Ecto neural progenitor cell (in vitro differentiated cells): ENCODE measurements around the gene MX1.
A peak's percentile ranks its signal among the peaks of the same experiment; 100 is the strongest.

Experiments
- DNase-seq: peaks from one replicate; pipeline ENCODE4 v3.0.0-alpha.2; 2018; ENCODE audit warnings: low spot score

MX1 gene, protein sequence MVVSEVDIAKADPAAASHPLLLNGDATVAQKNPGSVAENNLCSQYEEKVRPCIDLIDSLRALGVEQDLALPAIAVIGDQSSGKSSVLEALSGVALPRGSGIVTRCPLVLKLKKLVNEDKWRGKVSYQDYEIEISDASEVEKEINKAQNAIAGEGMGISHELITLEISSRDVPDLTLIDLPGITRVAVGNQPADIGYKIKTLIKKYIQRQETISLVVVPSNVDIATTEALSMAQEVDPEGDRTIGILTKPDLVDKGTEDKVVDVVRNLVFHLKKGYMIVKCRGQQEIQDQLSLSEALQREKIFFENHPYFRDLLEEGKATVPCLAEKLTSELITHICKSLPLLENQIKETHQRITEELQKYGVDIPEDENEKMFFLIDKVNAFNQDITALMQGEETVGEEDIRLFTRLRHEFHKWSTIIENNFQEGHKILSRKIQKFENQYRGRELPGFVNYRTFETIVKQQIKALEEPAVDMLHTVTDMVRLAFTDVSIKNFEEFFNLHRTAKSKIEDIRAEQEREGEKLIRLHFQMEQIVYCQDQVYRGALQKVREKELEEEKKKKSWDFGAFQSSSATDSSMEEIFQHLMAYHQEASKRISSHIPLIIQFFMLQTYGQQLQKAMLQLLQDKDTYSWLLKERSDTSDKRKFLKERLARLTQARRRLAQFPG

DNA sequence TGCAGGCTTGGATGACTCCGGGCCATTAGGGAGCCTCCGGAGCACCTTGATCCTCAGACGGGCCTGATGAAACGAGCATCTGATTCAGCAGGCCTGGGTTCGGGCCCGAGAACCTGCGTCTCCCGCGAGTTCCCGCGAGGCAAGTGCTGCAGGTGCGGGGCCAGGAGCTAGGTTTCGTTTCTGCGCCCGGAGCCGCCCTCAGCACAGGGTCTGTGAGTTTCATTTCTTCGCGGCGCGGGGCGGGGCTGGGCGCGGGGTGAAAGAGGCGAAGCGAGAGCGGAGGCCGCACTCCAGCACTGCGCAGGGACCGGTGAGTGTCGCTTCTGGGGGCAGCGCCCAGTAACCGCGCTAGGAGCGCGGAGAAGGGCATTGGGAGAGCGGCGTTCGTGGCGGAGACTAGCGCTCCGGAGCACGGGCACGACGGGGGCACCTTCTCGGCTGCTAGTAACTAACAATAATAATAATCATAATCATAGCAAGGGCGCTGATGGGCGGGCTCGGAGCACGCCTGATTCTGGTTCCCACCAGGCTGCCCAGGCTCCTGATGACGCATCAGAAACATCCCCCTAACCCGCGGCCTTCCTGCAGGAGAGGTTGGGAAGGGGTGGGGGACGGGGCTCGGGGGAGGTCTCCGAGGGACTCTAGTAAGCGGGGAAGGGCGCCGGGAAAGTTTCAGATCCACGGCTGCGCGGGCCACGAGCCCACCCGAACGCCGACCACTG lies at the start of gene MX1:
Gene MX1 (plus strand): TSS at position 286 of the 722 bp plus-strand sequence. CDS start 5,832 bp downstream, outside the sequence.
- peak; percentile 51 for DNase-seq

DNA sequence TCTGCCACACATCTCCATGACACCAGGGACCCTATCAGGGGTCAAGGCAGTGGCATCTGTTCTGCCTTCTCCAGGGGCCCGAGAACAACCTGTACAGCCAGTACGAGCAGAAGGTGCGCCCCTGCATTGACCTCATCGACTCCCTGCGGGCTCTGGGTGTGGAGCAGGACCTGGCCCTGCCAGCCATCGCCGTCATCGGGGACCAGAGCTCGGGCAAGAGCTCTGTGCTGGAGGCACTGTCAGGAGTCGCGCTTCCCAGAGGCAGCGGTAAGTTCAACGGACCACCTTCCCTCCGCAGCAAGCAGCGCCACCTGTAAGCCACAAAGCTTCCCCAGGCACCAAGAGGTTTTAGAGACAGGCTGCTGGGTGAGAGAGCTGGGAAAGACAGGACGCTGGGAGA lies 48.3 kb upstream of the MX1 start:
- no peak for DNase-seq

DNA sequence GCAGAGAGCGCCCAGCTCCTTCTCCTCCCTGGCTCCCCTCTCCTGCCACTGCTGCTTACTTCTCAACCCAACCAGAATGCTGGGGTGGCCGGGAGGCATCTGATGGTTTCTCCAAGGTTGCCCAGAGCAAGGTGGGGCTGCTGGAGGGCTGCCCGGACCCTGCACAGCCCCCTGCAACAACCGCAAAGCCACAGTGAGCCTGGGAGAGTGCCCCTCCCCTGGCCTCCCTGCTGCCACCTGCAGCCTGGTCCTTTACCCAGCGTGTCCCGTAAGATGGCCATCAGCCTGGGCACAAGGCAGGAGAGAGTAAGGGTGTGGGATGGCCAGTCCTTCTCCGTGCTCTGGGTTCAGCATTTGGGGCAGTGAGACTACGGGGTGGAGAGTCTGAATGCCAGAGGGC lies 47.2 kb upstream of the MX1 start:
- DNase-seq, result no peak

DNA sequence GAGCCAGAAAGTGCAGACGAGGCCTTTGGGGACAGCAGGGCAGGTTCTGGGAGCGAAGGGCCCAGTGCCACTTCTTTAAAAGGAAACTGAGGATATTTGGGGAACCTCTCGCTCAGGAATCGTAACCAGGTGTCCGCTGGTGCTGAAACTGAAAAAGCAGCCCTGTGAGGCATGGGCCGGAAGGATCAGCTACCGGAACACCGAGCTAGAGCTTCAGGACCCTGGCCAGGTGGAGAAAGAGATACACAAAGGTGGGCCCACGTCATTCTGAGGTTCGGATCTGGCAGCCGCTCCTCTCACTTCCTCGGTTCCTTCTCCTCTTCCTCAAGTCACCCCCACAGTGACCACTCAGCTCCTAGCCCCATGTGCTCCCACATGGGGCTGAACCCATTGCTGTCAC lies 46.1 kb upstream of the MX1 start:
- DNase-seq, result no peak

DNA sequence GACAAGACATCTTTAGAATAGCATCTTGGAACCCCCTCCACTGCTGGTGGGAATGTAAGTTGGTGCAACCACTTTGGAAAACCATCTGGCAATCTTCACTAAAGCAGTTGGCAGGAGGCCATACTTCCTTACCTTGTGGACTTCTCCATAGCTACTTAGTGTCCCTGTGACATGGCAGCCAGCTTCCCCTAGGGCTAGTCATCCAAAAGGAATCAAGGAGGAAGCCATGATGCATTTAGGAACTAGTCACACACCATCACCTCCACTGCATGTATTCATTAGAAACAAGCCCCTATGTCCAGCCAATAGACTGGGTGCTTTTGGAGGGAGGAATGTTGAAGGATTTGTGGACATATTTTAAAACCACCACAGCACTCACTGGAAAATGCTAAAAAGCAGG lies 44.3 kb upstream of the MX1 start:
- DNase-seq, result no peak

DNA sequence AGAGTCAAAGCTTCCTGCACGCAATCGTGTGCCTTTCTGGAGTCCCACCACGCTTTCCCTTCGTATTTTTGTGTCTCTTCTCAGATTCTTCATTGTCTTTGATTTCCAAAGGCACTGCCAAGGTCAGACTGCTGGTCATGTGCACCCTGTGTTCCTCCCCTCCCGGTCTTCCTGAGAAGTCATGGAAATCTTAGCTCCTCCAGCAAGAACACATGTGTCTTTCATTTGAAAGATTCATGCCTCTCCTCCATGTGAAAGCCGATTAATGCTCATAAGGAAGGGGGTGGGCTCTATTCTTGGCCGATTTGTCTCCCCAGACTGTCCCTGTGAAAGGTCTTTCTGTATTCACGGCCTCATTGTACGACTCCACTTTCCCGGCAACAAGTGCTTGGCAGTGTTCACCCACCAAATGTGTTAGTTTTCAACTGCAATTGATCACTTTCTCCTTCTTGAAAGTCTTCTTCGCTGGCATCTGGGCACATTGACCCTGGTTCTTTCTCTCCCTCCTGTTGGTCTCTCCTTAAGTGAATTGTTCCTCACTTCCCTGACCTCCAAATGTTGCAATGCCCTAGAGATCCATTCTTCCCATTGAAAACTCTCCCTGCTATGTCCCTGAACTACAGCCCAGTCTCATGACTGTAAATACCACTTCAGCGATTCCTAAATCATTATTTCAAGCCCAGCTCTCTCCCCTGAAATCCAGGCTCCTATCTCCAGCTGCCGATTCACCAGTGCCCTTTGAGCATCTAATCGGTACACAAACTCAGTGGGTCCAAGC lies 38.8 kb upstream of the MX1 start:
- DNase-seq, result no peak

DNA sequence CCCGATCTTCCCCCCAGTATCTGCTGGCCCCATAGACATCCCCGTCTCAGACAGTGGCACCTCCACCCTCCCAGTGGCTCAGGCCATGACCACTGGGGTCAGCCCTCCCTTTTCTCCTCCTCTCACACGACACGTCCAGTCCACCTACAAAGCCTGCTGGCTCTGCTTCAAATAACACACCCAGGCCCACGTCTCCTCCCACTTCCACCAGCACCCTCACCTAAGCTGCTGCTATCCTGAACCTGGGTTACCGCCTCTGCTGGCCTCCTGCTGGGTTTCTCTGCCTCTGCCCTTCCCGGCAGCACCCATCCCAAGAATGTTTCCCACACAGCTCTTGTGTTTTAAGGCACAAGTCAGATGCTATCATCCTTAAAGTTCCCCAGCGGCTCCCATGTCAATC lies 38.2 kb upstream of the MX1 start:
- DNase-seq, result no peak

DNA sequence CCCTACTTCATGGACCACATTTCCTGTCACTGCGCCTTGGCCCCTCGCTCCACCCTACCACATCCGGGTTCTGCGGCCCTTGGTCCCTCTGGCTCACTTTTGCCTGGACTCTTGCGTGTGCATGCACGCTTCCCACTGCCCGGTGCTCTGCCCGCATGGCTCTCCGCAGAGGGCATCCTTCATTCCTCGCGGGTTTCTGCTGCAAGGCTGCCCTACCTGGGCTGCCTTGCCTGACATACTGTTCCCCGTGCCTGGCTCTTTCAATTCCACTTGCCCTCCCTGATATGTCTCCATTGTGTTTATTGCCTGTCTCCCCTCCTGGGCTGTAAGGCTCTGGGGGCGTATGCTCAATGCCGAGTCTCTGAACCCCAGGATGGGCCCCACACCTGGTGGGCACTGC lies 37.8 kb upstream of the MX1 start:
- no peak for DNase-seq

DNA sequence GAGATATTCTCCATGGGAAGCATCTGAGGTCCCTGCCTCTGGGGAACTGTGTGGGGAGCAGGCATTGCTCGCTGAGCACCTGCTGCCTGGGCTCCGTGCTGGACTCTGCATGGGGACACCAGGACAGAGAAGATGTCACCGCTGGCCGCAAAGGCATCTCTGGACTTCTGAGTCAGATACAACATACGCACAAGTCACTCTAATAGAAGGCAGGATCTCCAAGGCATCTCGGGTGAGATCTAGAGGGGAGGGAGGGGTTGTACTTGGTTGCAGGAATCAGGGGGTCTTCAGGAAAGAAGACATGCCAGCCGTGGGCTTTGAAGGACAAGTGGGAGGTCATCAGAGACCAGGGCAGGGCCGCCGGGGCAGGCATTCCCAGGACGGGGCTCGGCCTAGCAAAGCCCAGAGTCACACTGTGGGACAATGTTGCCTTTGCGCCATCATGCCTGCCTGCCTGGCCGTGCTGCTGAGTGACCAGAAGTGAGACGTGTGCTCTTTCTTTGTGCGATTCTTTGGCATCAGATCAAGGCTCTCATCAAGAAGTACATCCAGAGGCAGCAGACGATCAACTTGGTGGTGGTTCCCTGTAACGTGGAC lies 35.9 kb upstream of the MX1 start:
- DNase-seq, result no peak

DNA sequence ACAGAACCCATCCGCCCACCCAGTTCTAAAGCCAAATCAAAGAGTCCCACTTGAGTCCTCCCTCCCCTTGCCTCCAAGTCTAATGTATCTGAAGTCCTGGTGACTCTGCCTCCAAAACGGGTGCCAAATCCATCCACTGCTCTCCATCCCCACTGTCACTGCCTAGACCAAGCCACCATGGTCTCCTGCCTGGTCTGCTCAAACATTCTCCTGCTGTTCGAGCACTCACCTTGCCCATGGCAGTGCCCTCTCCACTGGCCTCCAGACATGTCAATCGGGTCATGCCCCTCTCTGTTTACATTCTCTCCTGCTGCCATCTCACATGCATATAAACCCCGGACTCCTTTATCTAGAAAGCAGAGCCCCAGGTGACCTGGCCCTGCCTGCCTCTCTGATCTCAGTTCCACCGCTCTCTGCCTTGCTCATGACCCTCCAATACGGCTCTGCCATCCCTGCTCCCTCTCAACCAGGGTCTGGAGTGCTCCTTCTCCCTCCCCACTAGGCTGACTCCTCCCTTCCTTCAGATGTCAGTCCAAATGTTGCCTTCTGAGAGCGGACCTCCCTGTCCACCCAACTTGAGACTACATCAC lies 32.1 kb upstream of the MX1 start:
- DNase-seq, result no peak

DNA sequence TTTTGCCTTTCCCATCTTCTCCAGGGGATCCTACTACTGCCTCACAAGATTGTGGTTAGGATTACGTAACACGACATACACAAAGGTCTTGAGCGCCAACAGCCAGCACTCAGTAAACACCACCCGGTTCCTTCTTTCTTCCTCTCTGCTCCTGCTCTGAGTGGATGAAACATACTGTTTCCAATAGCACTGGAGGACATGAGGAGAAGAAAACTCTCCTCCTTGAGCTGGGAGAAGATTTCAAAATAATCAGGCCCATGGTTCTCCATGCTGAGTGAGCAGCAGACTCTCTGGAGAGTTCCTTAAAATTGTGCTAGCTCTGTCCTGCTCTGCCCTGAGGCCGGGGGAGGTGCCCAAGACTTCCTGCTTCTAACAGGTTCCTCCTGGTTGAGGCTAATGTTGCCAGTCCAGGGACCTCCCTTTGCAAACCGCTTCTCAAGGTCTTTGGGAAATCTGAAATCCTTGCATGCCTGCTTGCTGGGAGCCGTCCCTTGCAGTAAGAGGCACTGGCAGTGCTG lies 29.4 kb upstream of the MX1 start:
- no peak for DNase-seq

DNA sequence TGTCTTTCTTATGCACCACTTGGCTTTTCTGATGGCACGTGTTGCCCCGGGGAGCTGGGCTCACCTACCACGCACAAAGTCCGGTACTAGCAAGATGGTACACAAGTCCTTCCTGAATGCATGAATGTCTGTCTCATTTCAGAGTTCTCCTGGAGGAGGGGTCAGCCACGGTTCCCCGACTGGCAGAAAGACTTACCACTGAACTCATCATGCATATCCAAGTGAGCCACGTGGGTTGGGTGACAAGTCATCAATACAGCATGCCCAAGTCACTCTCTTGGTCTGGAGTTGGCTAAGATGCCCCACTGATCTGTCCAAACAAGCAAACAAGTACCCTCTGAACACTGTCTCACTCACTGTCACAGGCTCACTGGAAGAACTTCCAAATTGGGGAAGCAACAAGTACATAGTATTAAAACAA lies 28.6 kb upstream of the MX1 start:
- no peak for DNase-seq

DNA sequence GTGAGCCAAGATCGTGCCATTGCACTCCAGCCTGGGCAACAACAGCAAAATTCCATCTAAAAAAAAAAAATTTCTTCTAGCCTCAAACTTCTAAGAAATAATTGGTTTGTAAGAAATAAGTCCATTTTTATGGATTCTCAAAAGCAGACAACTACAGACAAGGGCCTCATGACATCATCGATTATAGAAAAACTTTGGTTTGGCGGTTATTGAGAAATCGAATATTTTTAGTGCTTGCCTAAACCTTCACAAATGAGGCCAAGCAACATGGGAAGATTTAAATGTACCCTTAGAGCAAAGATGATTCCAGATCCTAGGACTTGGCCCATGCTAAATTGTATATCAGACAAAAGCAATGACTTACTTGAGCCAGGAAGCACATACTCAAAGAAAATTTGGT lies 27.8 kb upstream of the MX1 start:
- no peak for DNase-seq

DNA sequence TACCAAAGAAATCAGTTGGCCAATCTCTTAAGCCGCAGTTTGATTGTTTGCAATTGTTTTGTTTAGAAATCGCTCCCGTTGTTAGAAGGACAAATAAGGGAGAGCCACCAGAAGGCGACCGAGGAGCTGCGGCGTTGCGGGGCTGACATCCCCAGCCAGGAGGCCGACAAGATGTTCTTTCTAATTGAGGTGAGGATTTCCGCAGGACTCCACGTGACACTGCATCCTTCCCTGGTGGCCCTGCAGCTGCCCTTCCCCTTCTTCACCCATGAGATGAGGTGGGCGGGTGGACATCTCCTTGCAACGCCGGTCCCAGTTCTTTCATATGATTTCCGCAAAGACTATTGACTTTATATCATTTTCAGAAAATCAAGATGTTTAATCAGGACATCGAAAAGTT lies 27.2 kb upstream of the MX1 start:
- no peak for DNase-seq

DNA sequence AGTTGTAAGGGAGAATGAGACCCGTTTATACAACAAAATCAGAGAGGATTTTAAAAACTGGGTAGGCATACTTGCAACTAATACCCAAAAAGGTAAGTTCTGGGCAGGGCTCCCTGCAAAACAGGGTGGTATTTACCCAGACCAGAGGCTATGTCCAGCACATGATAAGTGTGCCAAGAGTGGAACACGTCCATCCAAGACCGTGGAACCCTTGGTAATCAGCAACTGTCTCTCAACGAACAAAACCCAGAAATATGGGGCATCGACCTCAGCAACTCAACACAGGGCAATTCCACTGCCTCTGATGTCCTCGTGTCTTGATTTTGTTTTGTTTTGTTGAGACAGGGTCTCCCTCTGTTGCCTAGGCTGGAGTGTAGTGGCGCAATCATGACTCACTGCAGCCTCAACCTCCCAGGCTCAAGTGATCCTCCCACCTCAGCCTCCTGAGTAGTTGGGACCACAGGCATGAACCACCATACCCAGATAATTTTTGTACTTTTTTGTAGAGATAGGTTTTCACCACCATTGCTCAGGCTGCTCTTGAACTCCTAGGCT lies 26.7 kb upstream of the MX1 start:
- DNase-seq, result no peak

DNA sequence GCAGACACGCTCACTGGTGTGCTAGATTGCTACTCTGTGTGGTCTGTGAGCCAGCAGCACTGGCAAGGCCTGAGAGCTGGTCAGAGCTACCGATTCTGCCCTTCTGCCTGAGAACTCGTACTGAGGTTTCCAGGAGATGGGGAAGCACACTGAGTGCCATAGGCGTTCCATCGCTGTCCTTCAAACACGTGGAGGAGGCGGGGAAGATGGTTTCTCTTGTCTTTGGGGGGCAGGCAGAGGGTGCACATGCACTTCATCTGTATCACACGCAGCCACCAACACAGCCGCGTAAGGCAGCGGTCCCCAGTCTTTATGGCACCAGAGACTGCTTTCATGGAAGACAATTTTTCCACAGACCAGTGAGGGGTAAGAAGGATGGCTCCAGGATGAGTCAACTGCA lies 23.8 kb upstream of the MX1 start:
- DNase-seq, result no peak

DNA sequence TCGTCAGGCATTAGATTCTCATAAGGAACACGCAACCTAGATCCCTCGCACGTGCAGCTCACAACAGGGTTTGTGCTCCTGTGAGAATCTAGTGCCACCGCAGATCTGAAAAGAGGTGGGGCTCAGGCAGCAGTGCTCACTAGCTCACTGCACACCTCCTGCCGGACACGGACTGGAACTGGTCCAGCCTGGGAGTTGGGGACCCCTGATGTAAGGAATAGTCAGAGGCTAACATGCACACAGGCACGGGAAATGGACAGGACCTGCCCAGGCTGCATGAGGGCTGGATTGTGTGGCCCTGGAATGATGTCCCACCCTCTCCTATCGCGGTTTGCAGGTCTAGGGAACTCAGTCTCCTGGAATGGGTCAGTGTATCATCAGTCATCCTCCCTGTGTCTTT lies 23.2 kb upstream of the MX1 start:
- DNase-seq, result no peak

DNA sequence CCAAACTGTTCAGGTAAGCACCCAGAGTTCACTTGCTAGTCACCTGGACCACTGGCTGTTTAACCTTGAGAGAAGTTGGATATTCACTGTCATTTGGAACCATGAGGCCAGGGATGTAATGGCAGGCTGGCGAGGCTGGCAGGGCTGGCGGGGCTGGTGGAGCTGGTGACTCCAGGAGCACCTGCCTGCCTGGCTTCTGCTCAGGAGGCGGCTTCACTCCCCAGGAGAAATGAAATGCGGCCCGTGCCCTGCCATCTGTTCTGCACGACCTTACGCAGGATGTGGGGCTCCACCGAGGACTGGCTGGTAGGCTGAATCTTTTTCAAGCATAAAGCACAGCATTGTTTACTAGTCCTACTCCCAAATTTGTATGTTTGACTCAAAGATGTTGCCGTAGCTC lies 22.7 kb upstream of the MX1 start:
- no peak for DNase-seq

DNA sequence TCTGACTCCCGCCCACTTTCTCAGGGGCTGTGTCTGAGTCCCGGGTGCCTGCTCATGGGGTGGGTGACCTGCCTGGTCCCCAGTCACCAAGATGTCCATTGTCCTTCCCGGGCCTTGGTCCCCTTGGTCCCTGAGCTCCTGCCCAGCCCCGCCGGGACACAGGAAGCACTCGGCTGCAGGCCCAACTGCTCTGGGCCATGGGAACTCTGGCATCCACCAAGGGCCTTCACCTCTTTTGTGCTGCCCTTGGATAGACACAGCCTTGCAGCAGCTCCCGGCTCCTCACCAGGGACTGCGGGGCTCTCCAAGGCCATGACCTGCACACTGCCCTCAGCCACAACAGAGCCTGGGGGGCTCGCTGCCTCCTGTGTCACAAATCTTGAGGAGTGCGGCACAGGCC lies 22.1 kb upstream of the MX1 start:
- DNase-seq, result no peak

DNA sequence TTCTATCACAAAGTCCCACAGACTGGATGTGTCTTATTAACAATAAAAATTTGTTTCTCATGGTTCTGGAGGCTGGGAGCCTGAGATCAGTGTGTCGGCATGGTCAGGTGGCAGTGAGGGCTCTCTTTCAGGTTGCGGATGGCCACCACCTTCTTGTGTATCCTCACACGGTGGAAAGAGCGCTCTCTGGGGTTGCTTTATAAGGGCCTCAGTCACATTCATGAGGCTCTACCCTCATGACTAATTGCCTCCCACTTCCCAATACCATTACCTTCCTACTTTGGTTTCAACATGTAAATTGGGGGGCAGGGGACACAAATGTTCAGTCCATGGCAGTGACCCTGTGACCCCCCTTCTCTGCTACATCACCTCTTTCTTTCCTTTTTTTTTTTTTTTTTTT lies 20.7 kb upstream of the MX1 start:
- no peak for DNase-seq

DNA sequence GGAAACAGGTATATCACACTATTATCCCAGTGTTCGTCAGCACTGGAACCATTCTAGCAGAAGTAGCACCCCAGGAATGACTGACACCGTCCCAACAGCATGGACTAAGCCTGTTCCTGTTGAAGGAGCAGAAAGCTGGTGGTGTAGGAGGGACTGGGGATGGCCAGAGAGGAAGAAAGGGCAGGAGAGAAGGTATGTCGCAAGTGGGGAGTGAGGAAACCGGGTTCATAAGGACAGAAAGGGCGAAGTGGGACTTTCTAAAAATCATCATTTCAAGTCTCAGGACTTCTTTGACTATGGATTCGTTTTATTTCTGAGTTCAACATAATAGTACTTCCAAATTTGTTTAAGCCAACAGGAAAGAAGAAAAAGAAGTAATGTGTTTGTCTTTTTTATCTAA lies 19.7 kb upstream of the MX1 start:
- no peak for DNase-seq
